HG02884 (cell line): ENCODE data around the gene WDR37.
A peak's percentile ranks its signal among the peaks of the same experiment; 100 is the strongest.
"Not testable (repeated sequence)": the region's sequence is repeated elsewhere in the genome, so short reads cannot be mapped to it uniquely, and the experiment has no call there.

Experiments
- ATAC-seq: cut with Tn5 transposase; IDR thresholded peaks from one replicate; pipeline ENCODE4 v1.9.1; 2021; ENCODE audit warnings: mild to moderate bottlenecking, moderate library complexity; ENCODE audit not compliant: unreplicated experiment

WDR37 gene

GRCh38 chr10:1056326-1057105 is at the start of gene WDR37:
Gene WDR37, plus strand, starts transcription at chr10:1056385. Its CDS starts 15,771 bp downstream, at chr10:1072156.
- peak; percentile 92 for ATAC-seq

GRCh38 chr10:1006573-1006972 is 49.6 kb upstream of the WDR37 start:
- no peak for ATAC-seq

GRCh38 chr10:1007583-1007982 is 48.6 kb upstream of the WDR37 start:
- ATAC-seq = no peak

- no peak for ATAC-seq
These were observed 47.1 kb upstream of the WDR37 start for GRCh38 chr10:1009071-1009494.

- ATAC-seq = not testable (repeated sequence)
These were observed 46.2 kb upstream of the WDR37 start for GRCh38 chr10:1009947-1010346.

- no peak for ATAC-seq
These were observed 45.5 kb upstream of the WDR37 start for GRCh38 chr10:1010703-1011102.

GRCh38 chr10:1011696-1012095 is 44.5 kb upstream of the WDR37 start:
- ATAC-seq = no peak

- no peak for ATAC-seq
These were observed 40.5 kb upstream of the WDR37 start for GRCh38 chr10:1015688-1016087.

GRCh38 chr10:1019362-1019761 is 36.8 kb upstream of the WDR37 start:
- no peak for ATAC-seq

- ATAC-seq = no peak
These were observed 35.7 kb upstream of the WDR37 start for GRCh38 chr10:1020460-1020859.

GRCh38 chr10:1020958-1021357 is 35.2 kb upstream of the WDR37 start:
- ATAC-seq = no peak

- ATAC-seq = no peak
These were observed 33.8 kb upstream of the WDR37 start for GRCh38 chr10:1022413-1022812.

- ATAC-seq = no peak
These were observed 32.1 kb upstream of the WDR37 start for GRCh38 chr10:1024103-1024502.

- no peak for ATAC-seq
These were observed 30.5 kb upstream of the WDR37 start, which contains the start of gene IDI2 for GRCh38 chr10:1025683-1026082. Gene IDI2, minus strand, starts transcription at chr10:1025859. Its CDS starts 1,136 bp downstream, at chr10:1024723.

- ATAC-seq = no peak
These were observed 29.6 kb upstream of the WDR37 start for GRCh38 chr10:1026578-1026977.

- ATAC-seq = no peak
These were observed 26.3 kb upstream of the WDR37 start for GRCh38 chr10:1029838-1030237.

- ATAC-seq = no peak
These were observed 22.6 kb upstream of the WDR37 start for GRCh38 chr10:1033601-1034000.

GRCh38 chr10:1034758-1035157 is 21.4 kb upstream of the WDR37 start:
- ATAC-seq = no peak

GRCh38 chr10:1035201-1035600 is 21.0 kb upstream of the WDR37 start:
- ATAC-seq = no peak

- peak; percentile 93 for ATAC-seq
These were observed 19.8 kb upstream of the WDR37 start for GRCh38 chr10:1036341-1036791.

GRCh38 chr10:1037098-1037497 is 19.1 kb upstream of the WDR37 start:
- no peak for ATAC-seq

GRCh38 chr10:1038769-1039168 is 17.4 kb upstream of the WDR37 start:
- not testable (repeated sequence) for ATAC-seq

GRCh38 chr10:1040133-1040532 is 16.1 kb upstream of the WDR37 start:
- ATAC-seq = no peak
